Measurements from ENCODE around the gene CEACAM8.

DNA sequence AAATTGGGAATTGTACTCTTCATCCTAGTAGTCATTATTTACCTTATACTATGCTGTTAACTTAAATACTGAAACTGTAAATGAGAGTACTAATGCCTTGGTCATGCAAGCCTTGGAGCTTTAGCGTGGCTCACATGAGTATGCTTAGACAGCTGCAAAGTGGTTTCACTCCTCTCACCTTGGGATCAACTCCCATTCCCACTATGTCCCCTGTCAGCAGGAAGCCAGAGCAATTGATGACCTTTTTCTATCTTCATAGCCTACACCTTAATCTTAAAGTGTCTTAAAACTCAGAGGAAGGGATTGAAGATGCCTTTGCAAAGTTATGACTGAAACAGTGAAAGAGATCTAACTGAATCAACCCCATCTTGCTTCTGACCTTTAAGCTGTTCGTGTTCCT, 33.2 kb upstream of the CEACAM8 start:
- TF ChIP-seq CTCF (IDR thresholded peaks at IDR 0.05; ENCODE audit: extremely low read depth in 1 of 2, insufficient read depth in 1 of 2, low read depth in 1 of 2, low read length in 2 of 2) (no peak), POLR2A (IDR thresholded peaks at IDR 0.05; ENCODE audit: low read depth, low read length) (no peak)

Measured in endothelial cell of umbilical vein (primary cell).